Measurements from ENCODE around the gene SLC24A1. TPM values are rescaled to one million over a fixed set of nuclear protein-coding genes. Genes with fewer than 3 reads are reported as not detected.

Gene SLC24A1
- total and polyA plus RNA-seq, 4 donors: 4.2 to 12.1 (median 6.0) TPM

- 100% methylated on average over 1 of the region's 1 CpG for WGBS (ENCODE audit: insufficient coverage)
- Histone ChIP-seq H3K36me3 (ENCODE audit: control insufficient read depth, insufficient read depth, low read length) (peaks cover 23% of the 10 kb centered on the region), H3K4me3 (ENCODE audit: low read depth, low read length) (no peak overlapping the region), H3K9me3 (ENCODE audit: control insufficient read depth, insufficient read depth, low read length) (no peaks in the 10 kb centered on the region), H3K27ac (ENCODE audit: low read depth, low read length) (no peak overlapping the region), H3K4me1 (ENCODE audit: control insufficient read depth, insufficient read depth, low read length) (no peaks in the 10 kb centered on the region), H3K27me3 (ENCODE audit: control insufficient read depth, insufficient read depth, low read length) (no peaks in the 10 kb centered on the region)
- DNase-seq (ENCODE audit: low read depth in 4 of 6, low spot score in 6 of 6): no peak
Observed at GRCh38 chr15:65587094-65587493, 34.6 kb upstream of the SLC24A1 start.

DNA sequence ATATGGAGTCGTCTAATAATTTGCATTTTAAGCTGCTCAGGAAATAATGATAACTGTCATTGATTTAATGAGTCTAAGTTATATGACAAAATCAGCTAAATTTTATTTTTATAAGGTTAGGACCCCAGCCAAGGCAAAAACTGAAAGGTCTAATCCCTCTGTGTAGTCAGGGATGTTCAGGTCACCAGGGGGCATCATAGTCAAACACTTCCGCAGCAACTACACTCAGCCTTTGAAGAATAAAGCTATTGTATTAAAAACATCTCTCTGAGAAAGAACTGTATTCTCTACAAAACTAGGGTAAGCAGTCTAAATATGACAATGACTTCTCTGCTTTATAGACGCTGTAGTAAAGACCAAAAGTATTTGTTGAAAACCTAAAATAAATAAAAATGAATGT lies 25.8 kb upstream of the SLC24A1 start:
- Histone ChIP-seq H3K4me1 (ENCODE audit: control insufficient read depth, insufficient read depth, low read length) (no peaks in the 10 kb centered on the region), H3K27ac (ENCODE audit: low read depth, low read length) (no peak overlapping the region), H3K27me3 (ENCODE audit: control insufficient read depth, insufficient read depth, low read length) (no peaks in the 10 kb centered on the region), H3K9me3 (ENCODE audit: control insufficient read depth, insufficient read depth, low read length) (no peaks in the 10 kb centered on the region), H3K4me3 (ENCODE audit: low read depth, low read length) (no peak overlapping the region), H3K36me3 (ENCODE audit: control insufficient read depth, insufficient read depth, low read length) (peaks cover 26% of the 10 kb centered on the region)
- WGBS (ENCODE audit: insufficient coverage): no CpG with 5 or more reads among the region's 3 CpGs
- DNase-seq (ENCODE audit: low read depth in 4 of 6, low spot score in 6 of 6): peak in 2 of 6 donors; percentile 29 to 76

DNA sequence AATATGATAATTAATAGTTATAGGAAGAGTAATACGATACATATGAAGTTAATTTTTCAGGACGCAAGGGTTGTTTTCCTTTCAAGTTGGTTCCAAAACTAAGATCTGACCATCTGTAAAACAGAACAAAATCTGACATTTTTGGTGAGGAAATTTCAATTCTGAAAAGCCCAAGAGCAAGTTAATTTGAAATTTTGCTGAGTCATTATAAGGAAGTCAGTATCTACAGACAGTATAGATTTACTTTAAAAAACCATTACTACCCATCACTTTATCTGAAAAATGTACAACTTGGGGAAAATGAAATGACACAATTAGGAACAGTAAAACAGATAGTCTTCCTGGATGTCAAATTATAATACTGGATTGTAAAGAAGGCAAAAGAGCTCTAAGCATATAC lies 23.3 kb upstream of the SLC24A1 start:
- no peak overlapping the region for H3K4me3 ChIP-seq (ENCODE audit: low read depth, low read length)
- H3K36me3 ChIP-seq (ENCODE audit: control insufficient read depth, insufficient read depth, low read length): peaks cover 22% of the 10 kb centered on the region
- H3K9me3 ChIP-seq (ENCODE audit: control insufficient read depth, insufficient read depth, low read length): no peaks in the 10 kb centered on the region
- DNase-seq (ENCODE audit: low read depth in 4 of 6, low spot score in 6 of 6): no peak
- H3K4me1 ChIP-seq (ENCODE audit: control insufficient read depth, insufficient read depth, low read length): no peaks in the 10 kb centered on the region
- no peaks in the 10 kb centered on the region for H3K27me3 ChIP-seq (ENCODE audit: control insufficient read depth, insufficient read depth, low read length)
- no CpG with 5 or more reads among the region's 2 CpGs for WGBS (ENCODE audit: insufficient coverage)
- H3K27ac ChIP-seq (ENCODE audit: low read depth, low read length): no peak overlapping the region

DNA sequence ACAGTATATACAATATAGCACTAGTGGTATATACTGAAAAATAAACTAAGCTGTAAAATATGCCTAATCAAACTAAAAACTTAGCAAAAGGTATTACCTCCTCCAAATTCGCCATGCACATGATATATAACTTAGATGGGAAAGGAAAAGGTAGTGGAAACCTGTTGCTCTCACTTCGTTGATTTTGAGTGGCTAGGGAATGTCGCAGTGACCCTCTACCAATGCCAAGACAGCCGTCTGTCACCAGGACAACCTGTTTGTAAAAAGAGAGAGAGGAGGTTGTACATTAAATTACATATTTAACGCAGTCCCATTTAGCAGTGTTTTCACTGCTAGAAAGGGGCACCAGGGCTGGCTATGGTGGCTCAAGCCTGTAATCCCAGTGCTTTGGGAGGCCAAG lies 22.1 kb upstream of the SLC24A1 start:
- H3K27me3 ChIP-seq (ENCODE audit: control insufficient read depth, insufficient read depth, low read length): no peaks in the 10 kb centered on the region
- H3K27ac ChIP-seq (ENCODE audit: low read depth, low read length): no peak overlapping the region
- WGBS (ENCODE audit: insufficient coverage): 100% methylated on average over 3 of the region's 5 CpGs
- DNase-seq (ENCODE audit: low read depth in 4 of 6, low spot score in 6 of 6): no peak
- H3K9me3 ChIP-seq (ENCODE audit: control insufficient read depth, insufficient read depth, low read length): no peaks in the 10 kb centered on the region
- peaks cover 25% of the 10 kb centered on the region for H3K36me3 ChIP-seq (ENCODE audit: control insufficient read depth, insufficient read depth, low read length)
- no peaks in the 10 kb centered on the region for H3K4me1 ChIP-seq (ENCODE audit: control insufficient read depth, insufficient read depth, low read length)
- no peak overlapping the region for H3K4me3 ChIP-seq (ENCODE audit: low read depth, low read length)

- Histone ChIP-seq H3K9me3 (ENCODE audit: control insufficient read depth, insufficient read depth, low read length) (no peaks in the 10 kb centered on the region), H3K4me3 (ENCODE audit: low read depth, low read length) (no peak overlapping the region), H3K4me1 (ENCODE audit: control insufficient read depth, insufficient read depth, low read length) (no peaks in the 10 kb centered on the region), H3K27me3 (ENCODE audit: control insufficient read depth, insufficient read depth, low read length) (no peaks in the 10 kb centered on the region), H3K27ac (ENCODE audit: low read depth, low read length) (no peak overlapping the region), H3K36me3 (ENCODE audit: control insufficient read depth, insufficient read depth, low read length) (peaks cover 22% of the 10 kb centered on the region)
- 63% methylated on average over 2 of the region's 2 CpGs for WGBS (ENCODE audit: insufficient coverage)
- DNase-seq (ENCODE audit: low read depth in 4 of 6, low spot score in 6 of 6): no peak
Observed at GRCh38 chr15:65603134-65603533, 18.6 kb upstream of the SLC24A1 start.

DNA sequence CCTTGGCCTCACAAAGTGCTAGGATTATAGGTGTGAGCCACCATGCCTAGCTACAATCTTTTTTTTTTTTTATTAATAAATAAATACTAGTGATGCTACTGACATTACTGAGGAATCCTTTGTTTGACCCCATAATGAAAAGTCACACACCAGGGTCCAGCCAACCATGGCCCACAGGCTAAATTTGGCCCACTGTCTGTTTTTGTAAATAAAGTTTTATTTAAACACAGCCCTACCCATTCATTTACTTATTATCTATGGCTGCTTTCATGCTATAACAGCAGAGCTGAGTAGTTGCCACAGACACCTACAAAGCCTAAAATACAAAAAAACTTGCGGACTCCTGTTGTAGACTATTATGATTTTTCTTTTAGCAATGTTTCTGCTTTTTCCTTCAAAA lies 18.2 kb upstream of the SLC24A1 start:
- Histone ChIP-seq H3K27ac (ENCODE audit: low read depth, low read length) (no peak overlapping the region), H3K4me3 (ENCODE audit: low read depth, low read length) (no peak overlapping the region), H3K4me1 (ENCODE audit: control insufficient read depth, insufficient read depth, low read length) (no peaks in the 10 kb centered on the region), H3K9me3 (ENCODE audit: control insufficient read depth, insufficient read depth, low read length) (no peaks in the 10 kb centered on the region), H3K36me3 (ENCODE audit: control insufficient read depth, insufficient read depth, low read length) (peaks cover 22% of the 10 kb centered on the region), H3K27me3 (ENCODE audit: control insufficient read depth, insufficient read depth, low read length) (no peaks in the 10 kb centered on the region)
- no peak for DNase-seq (ENCODE audit: low read depth in 4 of 6, low spot score in 6 of 6)
- no CpG with 5 or more reads among the region's 1 CpG for WGBS (ENCODE audit: insufficient coverage)

DNA sequence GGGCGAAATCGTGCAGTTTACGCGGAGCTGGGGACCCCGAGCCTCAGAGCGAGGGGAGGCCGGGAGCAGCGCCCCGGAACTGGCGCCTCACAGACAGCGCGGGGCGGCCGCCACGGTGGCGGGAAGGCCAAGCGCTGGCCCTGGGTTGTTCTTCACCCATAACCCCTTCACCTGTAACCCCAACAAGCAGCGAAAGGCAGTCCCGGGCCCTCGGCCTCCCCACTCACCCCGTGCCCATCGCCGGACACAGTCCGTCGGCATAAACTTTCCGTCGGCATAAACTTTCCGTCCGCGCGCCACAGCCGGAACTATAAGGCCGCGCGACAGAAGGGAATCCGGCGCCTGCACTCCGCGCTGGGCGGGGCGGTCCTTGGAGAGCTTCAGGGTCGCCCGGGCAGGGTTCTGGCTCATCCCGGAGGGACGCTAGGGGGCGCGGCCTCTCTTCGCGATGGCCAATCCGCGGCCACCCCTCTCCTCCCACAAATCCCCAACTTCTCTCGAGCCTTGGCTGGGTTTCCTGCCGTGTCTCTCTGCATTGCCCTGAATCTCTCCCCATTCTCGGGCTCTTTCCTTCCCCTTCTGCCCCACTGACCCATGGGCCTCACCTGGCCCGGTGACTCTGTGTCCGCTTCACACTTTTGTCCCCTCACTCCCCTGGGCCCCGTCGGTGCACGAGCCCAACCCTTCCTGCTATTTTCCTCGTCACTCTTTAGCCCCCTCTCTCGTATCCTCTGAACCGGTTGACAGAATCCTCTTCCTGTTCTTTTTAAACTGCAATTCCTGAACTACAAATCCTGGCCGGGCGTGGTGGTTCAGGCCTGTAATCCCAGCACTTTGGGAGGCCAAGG lies 10.6 kb upstream of the SLC24A1 start, which contains the start of gene INTS14:
Gene INTS14 (minus strand): TSS at position 261 of the 848 bp plus-strand sequence. CDS start 3,751 bp downstream, outside the sequence.
- H3K9me3 ChIP-seq (ENCODE audit: control insufficient read depth, insufficient read depth, low read length): no peaks in the 10 kb centered on the region
- peaks cover 23% of the 10 kb centered on the region for H3K4me1 ChIP-seq (ENCODE audit: control insufficient read depth, insufficient read depth, low read length)
- peak within 1 kb of the TSS; percentile 98 for H3K27ac ChIP-seq (ENCODE audit: low read depth, low read length)
- H3K4me3 ChIP-seq (ENCODE audit: low read depth, low read length): peak within 1 kb of the TSS; percentile 92
- no peaks in the 10 kb centered on the region for H3K27me3 ChIP-seq (ENCODE audit: control insufficient read depth, insufficient read depth, low read length)
- H3K36me3 ChIP-seq (ENCODE audit: control insufficient read depth, insufficient read depth, low read length): no peaks in the 10 kb centered on the region
- under 1% methylated on average over 64 of the region's 64 CpGs for WGBS (ENCODE audit: insufficient coverage)
- peak; percentile 88 to 98 (median 94) for DNase-seq (ENCODE audit: low read depth in 4 of 6, low spot score in 6 of 6)

DNA sequence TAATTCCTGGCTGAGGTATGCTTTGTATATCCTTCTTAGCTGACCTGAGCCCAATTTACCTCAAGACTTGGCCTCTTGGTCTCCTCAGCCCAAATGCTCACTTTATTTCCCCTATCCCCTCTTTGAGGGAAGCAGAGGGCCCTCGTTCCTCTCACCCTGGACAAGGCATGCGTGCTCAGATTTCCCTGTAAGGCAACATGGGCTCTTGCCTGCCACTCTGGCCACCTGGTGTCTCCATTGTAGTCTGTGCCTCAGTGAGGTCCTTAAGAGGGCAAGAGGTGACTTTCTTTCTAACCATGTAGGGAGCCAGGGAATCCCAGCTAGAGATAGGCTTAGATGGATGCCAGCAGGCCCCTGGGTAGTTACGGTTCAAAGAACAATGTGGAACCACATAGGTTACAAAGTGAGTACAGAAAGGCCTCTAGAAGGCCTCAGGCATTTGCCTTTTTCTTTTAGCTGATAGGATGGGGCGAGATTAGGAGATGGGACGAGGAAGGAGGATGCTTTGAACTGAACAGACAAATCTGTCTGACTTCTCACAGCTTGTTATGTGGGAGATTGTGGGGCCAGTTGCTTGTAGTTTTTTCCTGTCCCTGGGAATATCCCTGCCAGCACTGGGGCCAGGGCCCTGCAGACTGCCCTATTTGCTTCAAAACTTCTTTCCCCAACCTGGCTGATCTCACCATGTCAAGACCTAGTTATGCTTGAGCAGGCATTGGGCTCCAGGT lies 9.7 kb upstream of the SLC24A1 start:
- H3K9me3 ChIP-seq (ENCODE audit: control insufficient read depth, insufficient read depth, low read length): no peaks in the 10 kb centered on the region

GRCh38 chr15:65612616-65612946 lies 9.2 kb upstream of the SLC24A1 start:
- no peak overlapping the region for H3K4me3 ChIP-seq (ENCODE audit: low read depth, low read length)
- no peak for DNase-seq (ENCODE audit: low read depth in 4 of 6, low spot score in 6 of 6)
- H3K36me3 ChIP-seq (ENCODE audit: control insufficient read depth, insufficient read depth, low read length): no peaks in the 10 kb centered on the region
- WGBS (ENCODE audit: insufficient coverage): no CpG with 5 or more reads among the region's 2 CpGs
- no peaks in the 10 kb centered on the region for H3K27me3 ChIP-seq (ENCODE audit: control insufficient read depth, insufficient read depth, low read length)
- H3K4me1 ChIP-seq (ENCODE audit: control insufficient read depth, insufficient read depth, low read length): peaks cover 23% of the 10 kb centered on the region
- no peaks in the 10 kb centered on the region for H3K9me3 ChIP-seq (ENCODE audit: control insufficient read depth, insufficient read depth, low read length)
- H3K27ac ChIP-seq (ENCODE audit: low read depth, low read length): no peak overlapping the region

More for the DNA sequence above, 9.7 kb upstream of the SLC24A1 start:
- peaks cover 23% of the 10 kb centered on the region for H3K4me1 ChIP-seq (ENCODE audit: control insufficient read depth, insufficient read depth, low read length)
- peak overlapping the region; percentile 92 for H3K4me3 ChIP-seq (ENCODE audit: low read depth, low read length)
- no peaks in the 10 kb centered on the region for H3K36me3 ChIP-seq (ENCODE audit: control insufficient read depth, insufficient read depth, low read length)
- no peaks in the 10 kb centered on the region for H3K27me3 ChIP-seq (ENCODE audit: control insufficient read depth, insufficient read depth, low read length)
- WGBS (ENCODE audit: insufficient coverage): 81% methylated on average over 4 of the region's 5 CpGs
- DNase-seq (ENCODE audit: low read depth in 4 of 6, low spot score in 6 of 6): peak in 1 of 6 donors; percentile 2
- H3K27ac ChIP-seq (ENCODE audit: low read depth, low read length): peak overlapping the region; percentile 98
